IMR-90 (cell line): ENCODE measurements around the gene KCNQ1. TPM values are rescaled to one million over a fixed set of nuclear protein-coding genes. Genes with fewer than 3 reads are reported as not detected.

Experiments used
- ATAC-seq: fragments of 200-7000 bp; cut with Tn5 transposase; 2 replicates; pipeline ENCODE4 v1.9.1; 2020; ENCODE audit warnings: low read depth, mild to moderate bottlenecking, moderate library complexity
- BruUV-seq: library from RNA; stranded (reverse); fragments of 400-500 nt; replicated peaks from 2 replicates; lab custom pipeline; 2021; lab: Mats Ljungman, UMichigan
- CTCF ChIA-PET: fragments of 300-600 bp; formaldehyde crosslinking; extraction: SDS; loops from one replicate; lab custom pipeline; 2021; ENCODE audit warnings: antibody characterized with exemption; lab: Yijun Ruan, JAX
- POLR2A ChIA-PET: fragments of 300-600 bp; sonication (Branson Sonifier 250); formaldehyde crosslinking; loops from one replicate; lab custom pipeline; 2022; ENCODE audit warnings: antibody characterized with exemption; ENCODE audit not compliant: unreplicated experiment; lab: Charles Lee
- DNase-seq: peaks from one replicate; pipeline ENCODE4 v3.0.0; 2013
- H2AFZ ChIP-seq: replicated peaks from 2 replicates; pipeline ENCODE3; 2013; ENCODE audit warnings: low read length, mild to moderate bottlenecking; ENCODE audit not compliant: poor library complexity
- H2AK5ac ChIP-seq: 2 replicates; pipeline ENCODE4 v1.6.1; 2013; ENCODE audit warnings: low read depth, low read length, inconsistent platforms
- H2AK9ac ChIP-seq: replicated peaks from 2 replicates; pipeline ENCODE3; 2013; ENCODE audit warnings: mild to moderate bottlenecking, low read depth, low read length, moderate library complexity; ENCODE audit not compliant: poor library complexity
- H2BK120ac ChIP-seq: 2 replicates; pipeline ENCODE4 v1.6.1; 2013; ENCODE audit warnings: low read depth, low read length, inconsistent platforms
- H2BK15ac ChIP-seq: 3 replicates; pipeline ENCODE4 v1.6.1; 2013; ENCODE audit warnings: low read depth, low read length, inconsistent platforms
- H2BK20ac ChIP-seq: 2 replicates; pipeline ENCODE4 v1.6.1; 2013; ENCODE audit warnings: low read depth, mild to moderate bottlenecking, inconsistent platforms, low read length, moderate library complexity
- H2BK5ac ChIP-seq: 2 replicates; pipeline ENCODE4 v1.6.1; 2013; ENCODE audit warnings: mild to moderate bottlenecking, low read depth, low read length, inconsistent platforms; ENCODE audit not compliant: poor library complexity, severe bottlenecking
- H3K14ac ChIP-seq: replicated peaks from 2 replicates; pipeline ENCODE4 v1.6.1; 2013; ENCODE audit warnings: low read depth, low read length, inconsistent platforms
- H3K18ac ChIP-seq: 2 replicates; pipeline ENCODE4 v1.6.1; 2013; ENCODE audit warnings: low read depth, low read length, control low read depth
- H3K23ac ChIP-seq: 2 replicates; pipeline ENCODE4 v1.6.1; 2013; ENCODE audit warnings: low read depth, low read length, inconsistent platforms
- H3K27ac ChIP-seq: 2 replicates; pipeline ENCODE4 v1.5.1; 2013; ENCODE audit warnings: mild to moderate bottlenecking, control low read depth, low read length; ENCODE audit not compliant: insufficient read depth
- H3K27me3 ChIP-seq: 2 replicates; pipeline ENCODE4 v1.6.1; 2013; ENCODE audit warnings: low read length; ENCODE audit not compliant: control insufficient read depth, insufficient read depth
- H3K36me3 ChIP-seq: 2 replicates; pipeline ENCODE4 v1.6.1; 2013; ENCODE audit warnings: low read length, mixed read lengths; ENCODE audit not compliant: control insufficient read depth, insufficient read depth
- H3K4ac ChIP-seq: 2 replicates; pipeline ENCODE4 v1.6.1; 2013; ENCODE audit warnings: low read depth, low read length, inconsistent platforms
- H3K4me1 ChIP-seq: 2 replicates; pipeline ENCODE4 v1.6.1; 2013; ENCODE audit warnings: low read length, mixed read lengths; ENCODE audit not compliant: control insufficient read depth, insufficient read depth
- H3K4me2 ChIP-seq: 2 replicates; pipeline ENCODE4 v1.6.1; 2013; ENCODE audit warnings: low read depth, mild to moderate bottlenecking, control low read depth, low read length, moderate library complexity
- H3K4me3 ChIP-seq: 2 replicates; pipeline ENCODE4 v1.5.1; 2013; ENCODE audit warnings: low read depth, mild to moderate bottlenecking, control low read depth, low read length, moderate library complexity; ENCODE audit not compliant: insufficient read depth
- H3K56ac ChIP-seq: 2 replicates; pipeline ENCODE4 v1.6.1; 2013; ENCODE audit warnings: low read length, inconsistent platforms; ENCODE audit not compliant: insufficient read depth; ENCODE audit errors: extremely low read depth
- H3K79me1 ChIP-seq, 2 experiments: 2 replicates each; pipeline ENCODE4 v1.6.1; 2013; ENCODE audit warnings: low read length in 2 of 2, inconsistent platforms in 1 of 2, low read depth in 1 of 2
- H3K9ac ChIP-seq: 2 replicates; pipeline ENCODE4 v1.6.1; 2013; ENCODE audit warnings: low read depth, low read length, control low read depth
- H3K9me1 ChIP-seq: 2 replicates; pipeline ENCODE4 v1.6.1; 2013; ENCODE audit warnings: low read length, inconsistent platforms; ENCODE audit not compliant: insufficient read depth
- H3K9me3 ChIP-seq: 2 replicates; pipeline ENCODE4 v1.6.1; 2013; ENCODE audit warnings: low read length; ENCODE audit not compliant: control insufficient read depth, insufficient read depth
- H4K20me1 ChIP-seq: 2 replicates; pipeline ENCODE4 v1.6.1; 2013; ENCODE audit warnings: low read length, inconsistent platforms; ENCODE audit not compliant: insufficient read depth
- H4K5ac ChIP-seq: 2 replicates; pipeline ENCODE4 v1.6.1; 2013; ENCODE audit warnings: mild to moderate bottlenecking, low read depth, low read length, control low read depth
- H4K8ac ChIP-seq, 2 experiments: 2 replicates each; pipeline ENCODE4 v1.6.1; 2013; ENCODE audit warnings: low read depth in 2 of 2, low read length in 2 of 2, control low read depth in 1 of 2, inconsistent platforms in 1 of 2
- H4K91ac ChIP-seq: 2 replicates; pipeline ENCODE4 v1.6.1; 2013; ENCODE audit warnings: low read depth, low read length, inconsistent platforms; ENCODE audit not compliant: insufficient read depth
- BHLHE40 ChIP-seq: fragments of 150-350 bp; IDR thresholded peaks from 2 replicates; pipeline ENCODE4 v1.6.1; 2016; ENCODE audit warnings: mild to moderate bottlenecking, low read depth, low read length
- CEBPB ChIP-seq: IDR thresholded peaks from 2 replicates; pipeline ENCODE4 v1.6.1; 2012; ENCODE audit warnings: low read depth, low read length, improper control_type of control experiment
- CHD1 ChIP-seq: IDR thresholded peaks from 2 replicates; pipeline ENCODE4 v1.6.1; 2012; ENCODE audit warnings: low read depth, low read length, improper control_type of control experiment
- CTCF ChIP-seq: conservative IDR thresholded peaks from 2 replicates; pipeline ENCODE4 v1.5.1; 2012; ENCODE audit warnings: mild to moderate bottlenecking, low read depth, low read length, improper control_type of control experiment
- ELK1 ChIP-seq: fragments of 150-350 bp; IDR thresholded peaks from 2 replicates; pipeline ENCODE4 v1.6.1; 2016; ENCODE audit warnings: low read depth, mild to moderate bottlenecking, low read length, moderate library complexity, borderline replicate concordance
- FOS ChIP-seq: fragments of 150-350 bp; IDR thresholded peaks from 2 replicates; pipeline ENCODE4 v1.6.1; 2016; ENCODE audit warnings: low read depth, low read length
- MAFK ChIP-seq: IDR thresholded peaks from 2 replicates; pipeline ENCODE4 v1.6.1; 2012; ENCODE audit warnings: low read depth, low read length, improper control_type of control experiment
- MAZ ChIP-seq: IDR thresholded peaks from 2 replicates; pipeline ENCODE4 v1.6.1; 2012; ENCODE audit warnings: low read depth, mild to moderate bottlenecking, low read length, improper control_type of control experiment, moderate library complexity, borderline replicate concordance
- MXI1 ChIP-seq: IDR thresholded peaks from 2 replicates; pipeline ENCODE4 v1.6.1; 2012; ENCODE audit warnings: low read depth, mild to moderate bottlenecking, low read length, moderate library complexity, borderline replicate concordance
- NFE2L2 ChIP-seq: fragments of 150-350 bp; IDR thresholded peaks from 2 replicates; pipeline ENCODE4 v1.6.1; 2016; ENCODE audit warnings: low read depth, mild to moderate bottlenecking, low read length
- POLR2A ChIP-seq: IDR thresholded peaks from 2 replicates; pipeline ENCODE4 v1.6.1; 2012; ENCODE audit warnings: mild to moderate bottlenecking, low read depth, low read length
- RAD21 ChIP-seq: IDR thresholded peaks from 2 replicates; pipeline ENCODE4 v1.6.1; 2012; ENCODE audit warnings: low read length, improper control_type of control experiment
- RCOR1 ChIP-seq: IDR thresholded peaks from 2 replicates; pipeline ENCODE4 v1.6.1; 2012; ENCODE audit warnings: mild to moderate bottlenecking, low read length, improper control_type of control experiment; ENCODE audit not compliant: insufficient replicate concordance
- RFX5 ChIP-seq: IDR thresholded peaks from 2 replicates; pipeline ENCODE4 v1.8.0; 2012; ENCODE audit warnings: low read depth, mild to moderate bottlenecking, low read length, moderate library complexity
- SMC3 ChIP-seq: fragments of 150-350 bp; IDR thresholded peaks from 2 replicates; pipeline ENCODE4 v1.6.1; 2016; ENCODE audit warnings: low read depth, mild to moderate bottlenecking, antibody characterized with exemption, low read length, moderate library complexity
- USF2 ChIP-seq: fragments of 150-350 bp; IDR thresholded peaks from 2 replicates; pipeline ENCODE4 v1.6.1; 2017; ENCODE audit warnings: mild to moderate bottlenecking, antibody characterized with exemption, low read length, low read depth
- WGBS, 2 experiments: methylation state at CpG; one replicate each; pipeline versions ENCODE4 v1.1.5 to v1.1.7; 2013; ENCODE audit warnings: missing lambda C conversion rate in 2 of 2; ENCODE audit not compliant: insufficient read length in 1 of 2; ENCODE audit errors: extremely low coverage in 2 of 2; 5-methylcytosine and 5-hydroxymethylcytosine counted together
- dilution Hi-C: fragments of 300-500 bp; cut with HindIII; formaldehyde crosslinking; loops from one replicate; pipeline ENCODE4 v1.14.3; 2018; ENCODE audit warnings: low sequenced_read_pairs; ENCODE audit not compliant: unreplicated experiment
- in situ Hi-C: fragments of 300-500 bp; cut with MboI; formaldehyde crosslinking; loops from 3 replicates; pipeline ENCODE4 v1.14.3; 2019; ENCODE audit warnings: low sequenced_read_pairs, inconsistent platforms, mixed read lengths
- intact Hi-C: fragments of 100-400 bp; cut with micrococcal nuclease; formaldehyde crosslinking; loops from 2 replicates; pipeline ENCODE4 v1.10.0; 2022
- polyA plus RNA-seq, 3 experiments: library from polyadenylated mRNA; depleted of rRNA; stranded (reverse); fragments of >200 nt; gene quantifications; 2 replicates each; pipeline ENCODE4 v1.2.3, GENCODE V29; 2012; ENCODE audit warnings: low replicate concordance in 1 of 3
- total RNA-seq: library from RNA; depleted of rRNA; stranded (reverse); fragments of >200 nt; gene quantifications from 2 replicates; pipeline ENCODE4 v1.2.3, GENCODE V29; 2012

KCNQ1 gene
- total and polyA plus RNA-seq, 2 of the 4 experiments (the other 2 are of a cell fraction): 0.07 TPM; not detected in 1

- H2BK120ac ChIP-seq: no peak overlapping the region
- no peak overlapping the region for H3K9ac ChIP-seq
- H3K4ac ChIP-seq: no peak overlapping the region
- WGBS, 2 experiments: 84% methylated on average over 3 of the region's 7 CpGs; no CpG with 5 or more reads in 1 of the 2 experiments
- peaks cover 14% of the 10 kb centered on the region for H3K9me1 ChIP-seq
- H4K20me1 ChIP-seq: peaks cover 67% of the 10 kb centered on the region
- no peak overlapping the region for H3K14ac ChIP-seq
- no peak overlapping the region for H3K18ac ChIP-seq
- peaks cover 5% of the 10 kb centered on the region; the same call in 1 of the 2 replicates for H3K36me3 ChIP-seq
- in situ Hi-C loops (no loop called here), dilution Hi-C loops (no loop called here), intact Hi-C loops (no loop called here)
- H2AK5ac ChIP-seq: no peak overlapping the region
- no peak overlapping the region for H3K23ac ChIP-seq
- TF ChIP-seq ELK1 (no peak), SMC3 (no peak), FOS (no peak), RCOR1 (no peak), USF2 (no peak), CHD1 (no peak), BHLHE40 (no peak), CEBPB (no peak), MXI1 (no peak), POLR2A (no peak), RFX5 (no peak), MAZ (no peak), CTCF (no peak), NFE2L2 (no peak), MAFK (no peak), RAD21 (no peak)
- no peak overlapping the region for H3K56ac ChIP-seq
- no peak overlapping the region for H2AK9ac ChIP-seq
- H3K4me1 ChIP-seq: no peaks in the 10 kb centered on the region
- no peak overlapping the region for H2BK5ac ChIP-seq
- no TSS peak for BruUV-seq
- H4K8ac ChIP-seq: no peak overlapping the region
- H2BK20ac ChIP-seq: no peak overlapping the region
- ChIA-PET POLR2A (no interaction called here), CTCF (no interaction called here)
- H3K27me3 ChIP-seq: peaks cover 3% of the 10 kb centered on the region
- no peak overlapping the region for H4K91ac ChIP-seq
- H3K27ac ChIP-seq: no peak overlapping the region
- no peak overlapping the region for H2AFZ ChIP-seq
- H3K79me1 ChIP-seq: peaks cover 12 to 42% of the 10 kb centered on the region in 2 experiments
- H3K4me3 ChIP-seq: no peak overlapping the region
- DNase-seq (no peak), ATAC-seq (no peak)
- H2BK15ac ChIP-seq: no peak overlapping the region
- no peak overlapping the region for H4K5ac ChIP-seq
- no peaks in the 10 kb centered on the region for H3K9me3 ChIP-seq
- no peak overlapping the region for H3K4me2 ChIP-seq
Observed at GRCh38 chr11:2675540-2675939, 230.7 kb downstream of the KCNQ1 start.
